HG03280 (cell line): ENCODE measurements around the gene CD300E.
"Not testable (repeated sequence)": the region's sequence is repeated elsewhere in the genome, so short reads cannot be mapped to it uniquely, and the experiment has no call there.

Experiments
- ATAC-seq: cut with Tn5 transposase; IDR thresholded peaks from one replicate; pipeline ENCODE4 v1.9.1; 2021; ENCODE audit warnings: mild to moderate bottlenecking, moderate library complexity; ENCODE audit not compliant: unreplicated experiment

Gene CD300E

DNA sequence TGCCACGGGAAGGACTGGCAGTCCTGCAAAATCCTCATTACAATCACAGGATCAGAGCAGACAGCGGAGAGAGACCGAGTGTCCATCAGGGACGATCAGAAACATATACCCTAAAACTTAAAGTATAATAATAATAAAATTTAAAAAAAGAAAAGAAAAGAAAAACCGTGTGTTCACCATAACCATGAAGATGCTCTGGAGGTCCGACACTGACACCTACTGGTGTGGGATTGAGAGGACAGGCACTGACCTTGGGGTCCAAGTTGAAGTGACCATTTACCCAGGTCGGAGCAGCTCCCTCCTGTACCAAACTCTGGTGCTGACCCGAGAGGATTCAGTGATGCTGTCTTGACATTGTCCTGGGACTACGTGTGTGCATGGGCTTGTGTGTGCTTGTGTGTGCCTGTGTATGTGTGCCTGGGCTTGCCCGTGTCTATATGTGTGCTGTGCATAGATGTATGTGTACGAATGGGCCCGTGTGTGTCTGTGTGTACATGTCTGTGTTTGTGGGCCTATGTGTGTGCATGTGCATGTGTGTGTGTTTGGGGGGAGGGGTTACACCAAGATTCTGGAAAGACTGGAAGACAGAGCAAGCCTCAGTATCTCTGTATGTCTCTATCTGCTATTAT lies 21.5 kb downstream of the CD300E start:
- no peak for ATAC-seq

DNA sequence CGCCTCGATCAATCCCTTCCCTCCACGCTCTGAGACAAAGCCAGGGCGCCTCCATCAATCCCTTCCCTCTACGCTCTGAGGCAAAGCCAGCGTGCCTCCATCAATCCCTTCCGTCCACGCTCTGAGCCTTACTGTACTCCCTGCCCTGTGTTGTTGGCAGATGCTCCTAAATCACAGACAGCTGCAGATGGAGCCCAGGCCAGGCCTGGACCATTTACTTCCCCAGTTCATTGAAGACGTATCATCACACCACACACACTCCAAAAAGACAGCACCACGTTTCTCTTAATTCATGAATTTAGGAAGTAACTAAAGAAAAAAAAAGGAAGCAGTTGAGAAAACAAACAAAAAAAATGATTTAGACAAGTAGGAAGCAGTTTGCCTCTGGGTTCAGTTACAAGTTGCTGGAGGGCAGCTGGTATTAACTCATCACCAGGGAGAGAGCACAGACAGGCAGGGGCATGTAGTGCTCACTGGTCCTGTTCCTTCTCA lies 24.0 kb downstream of the CD300E start:
- ATAC-seq, result no peak

DNA sequence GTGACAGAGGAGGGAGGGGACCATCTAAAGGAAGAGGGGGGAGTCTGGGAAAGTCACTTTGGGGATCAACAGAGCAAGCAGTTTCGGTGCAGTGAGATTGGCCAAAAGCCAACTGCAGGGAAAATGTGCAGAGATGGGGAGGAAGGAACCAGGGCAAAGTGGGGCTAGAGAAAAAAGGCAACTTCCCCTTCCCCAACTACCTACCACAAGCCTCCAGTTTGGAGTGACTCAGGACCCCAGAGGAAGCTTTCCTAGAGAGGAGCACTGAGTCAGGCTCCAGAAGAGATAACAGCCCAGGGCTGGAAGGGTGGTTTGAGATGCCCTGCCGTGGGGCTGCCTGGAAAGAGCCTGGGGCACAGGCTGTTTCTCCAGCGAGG lies 24.5 kb downstream of the CD300E start:
- ATAC-seq, result no peak

DNA sequence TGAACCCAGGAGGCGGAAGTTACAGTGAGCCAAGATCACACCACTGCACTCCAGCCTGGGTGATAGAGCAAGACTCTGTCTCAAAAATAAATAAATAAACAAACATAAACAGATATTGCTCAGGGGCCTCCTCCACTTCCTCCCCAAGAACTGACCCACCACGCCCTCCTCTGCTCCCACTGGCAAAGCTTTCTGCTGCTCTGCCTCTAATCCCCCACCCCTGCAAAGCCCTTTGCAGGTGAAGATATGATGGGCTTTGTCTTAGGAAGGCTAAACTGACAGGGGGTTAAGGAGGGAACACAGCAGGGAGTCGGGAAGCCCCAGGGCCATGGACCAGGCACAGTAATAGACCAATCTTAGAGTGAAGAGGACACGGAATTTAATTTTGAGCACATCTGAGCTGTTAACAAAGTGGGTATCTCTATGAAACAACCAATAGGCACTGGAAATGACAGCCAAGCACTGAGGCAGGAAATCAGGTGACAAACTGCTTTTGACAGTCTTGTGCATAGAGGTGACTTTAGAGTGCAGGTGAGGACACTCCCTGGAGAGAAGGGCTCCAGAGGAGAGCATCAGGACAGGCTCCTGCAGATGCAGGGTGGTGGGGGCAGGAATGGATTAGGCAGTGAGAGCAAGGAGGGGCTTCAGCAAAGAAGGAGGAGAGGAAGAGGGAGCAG lies 25.1 kb downstream of the CD300E start:
- no peak for ATAC-seq

DNA sequence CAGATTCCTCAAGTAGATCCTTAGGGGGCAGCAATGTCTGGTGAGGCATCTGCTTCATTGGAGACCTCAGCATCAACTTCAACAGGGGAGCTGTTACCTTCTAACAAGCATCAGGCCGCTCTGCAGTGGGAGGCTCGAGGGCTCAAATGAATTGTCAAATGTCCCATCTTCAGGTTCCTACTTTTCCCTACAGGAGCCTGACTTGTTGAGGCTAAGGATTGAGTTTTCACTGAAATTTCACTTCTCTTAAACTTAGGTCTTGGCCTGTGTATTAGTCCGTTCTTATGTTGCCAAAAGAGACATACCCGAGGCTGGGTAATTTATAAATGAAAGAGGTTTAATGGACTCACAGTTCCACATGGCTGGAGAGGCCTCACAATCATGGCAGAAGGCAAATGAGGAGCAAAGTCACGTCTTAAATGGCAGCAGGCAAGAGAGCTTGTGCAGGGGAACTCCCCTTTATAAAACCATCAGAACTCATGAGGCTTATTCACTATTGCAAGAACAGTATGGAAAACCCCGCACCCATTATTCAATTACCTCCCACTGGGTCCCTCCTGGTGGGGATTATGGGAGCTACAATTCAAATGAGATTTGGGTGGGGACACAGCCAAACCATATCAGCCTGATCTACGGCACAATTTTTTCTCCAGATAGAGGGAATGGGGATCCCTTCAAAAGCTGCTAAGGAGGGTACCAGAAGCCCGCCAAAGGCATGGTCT lies 26.3 kb downstream of the CD300E start:
- no peak for ATAC-seq

DNA sequence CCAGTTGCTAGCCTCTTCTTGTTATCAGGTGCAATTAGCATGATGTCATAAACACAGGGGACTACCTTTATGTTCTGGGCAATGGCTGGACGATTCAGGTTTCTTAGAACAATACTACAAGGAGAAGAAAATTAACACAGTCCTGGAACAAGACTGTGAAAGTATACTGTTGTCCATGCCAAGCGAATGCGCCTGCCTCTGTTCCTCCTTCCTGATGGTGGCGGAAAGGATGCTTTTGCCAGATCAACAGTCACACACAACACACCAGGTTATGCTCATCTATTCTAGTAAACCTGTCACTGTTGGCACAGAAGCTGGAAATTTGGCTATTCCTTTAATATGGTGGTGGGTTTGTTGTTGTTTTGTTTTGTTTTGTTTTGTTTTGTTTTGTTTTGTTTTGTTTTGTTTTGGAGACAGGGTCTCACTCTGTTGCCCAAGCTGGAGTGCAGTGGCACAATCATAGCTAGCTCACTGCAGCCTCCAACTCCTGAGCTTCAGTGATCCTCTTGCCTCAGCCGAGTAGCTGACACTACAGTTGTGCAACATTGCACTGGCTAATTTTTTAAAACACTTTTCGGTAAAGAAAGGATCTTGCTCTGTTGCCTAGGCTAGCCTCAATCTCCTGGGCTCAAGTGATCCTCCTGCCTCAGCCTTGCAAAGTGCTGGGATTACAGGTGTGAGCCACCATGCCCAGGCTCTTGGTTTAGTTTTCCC lies 28.3 kb downstream of the CD300E start:
- ATAC-seq, result no peak

DNA sequence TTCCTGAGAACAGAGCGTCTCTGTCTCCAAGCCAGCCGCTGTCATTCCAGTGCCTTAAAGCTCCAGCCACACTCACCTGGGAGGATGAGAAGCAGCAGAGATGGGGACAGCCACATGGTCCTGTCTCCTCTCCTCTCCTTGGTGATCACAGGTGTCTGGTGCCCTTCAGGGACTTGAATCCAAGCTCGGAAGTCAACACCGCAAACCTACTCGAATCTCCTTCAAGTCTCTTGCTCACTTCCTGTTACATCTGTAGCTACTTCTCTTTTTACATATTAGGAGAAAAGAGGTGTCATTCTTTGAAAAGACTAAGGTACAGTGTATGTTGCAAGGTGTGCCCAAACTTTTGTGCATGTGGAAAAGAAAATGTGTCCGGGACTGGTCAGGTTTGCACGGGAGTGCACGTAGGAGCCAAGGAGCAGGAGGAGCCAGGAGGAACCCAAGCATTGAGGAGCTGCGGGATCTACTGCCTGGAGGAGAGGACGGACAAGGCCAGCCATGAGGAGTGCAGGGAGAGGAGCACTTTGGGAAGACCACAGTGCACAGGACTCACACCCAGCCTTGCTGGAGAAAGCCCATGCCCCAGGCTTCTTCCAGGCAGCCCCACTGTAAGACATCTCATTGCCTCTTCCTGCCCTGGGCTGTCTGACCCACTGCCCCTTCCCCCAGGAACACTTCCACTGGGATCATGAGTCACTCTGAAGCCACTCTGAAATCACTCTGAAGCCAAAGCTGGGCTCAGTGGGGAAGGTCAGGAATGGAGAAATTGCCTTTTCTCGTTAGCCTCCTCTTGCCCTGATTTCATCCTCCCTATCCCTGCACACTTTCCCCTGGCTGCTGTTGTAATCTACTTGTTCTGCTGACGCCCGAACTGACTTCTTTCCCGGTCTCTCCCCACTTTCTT lies 31.2 kb downstream of the CD300E start, which contains the start of gene CD300LD:
Gene CD300LD (minus strand): TSS at position 197 of the 904 bp plus-strand sequence. CDS start 81 bp downstream, at position 116.
- no peak for ATAC-seq

DNA sequence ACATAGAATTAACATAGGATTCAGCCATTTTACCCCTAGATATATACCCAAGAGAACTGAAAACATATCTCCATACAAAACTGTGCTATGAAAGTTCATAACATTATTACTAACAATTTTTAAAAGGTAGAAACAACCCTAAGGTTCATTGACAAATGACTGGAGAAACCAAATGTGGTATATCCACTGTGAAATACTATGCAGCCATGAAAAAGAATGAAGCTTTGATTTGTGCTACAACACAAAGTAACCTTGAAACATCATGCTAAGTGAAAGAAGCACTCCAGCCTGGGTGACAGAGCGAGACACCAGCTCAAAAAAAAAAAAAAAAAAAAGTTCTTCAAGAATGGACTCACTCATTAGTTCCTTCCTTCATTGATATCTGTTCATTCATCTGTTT lies 32.0 kb downstream of the CD300E start:
- no peak for ATAC-seq

DNA sequence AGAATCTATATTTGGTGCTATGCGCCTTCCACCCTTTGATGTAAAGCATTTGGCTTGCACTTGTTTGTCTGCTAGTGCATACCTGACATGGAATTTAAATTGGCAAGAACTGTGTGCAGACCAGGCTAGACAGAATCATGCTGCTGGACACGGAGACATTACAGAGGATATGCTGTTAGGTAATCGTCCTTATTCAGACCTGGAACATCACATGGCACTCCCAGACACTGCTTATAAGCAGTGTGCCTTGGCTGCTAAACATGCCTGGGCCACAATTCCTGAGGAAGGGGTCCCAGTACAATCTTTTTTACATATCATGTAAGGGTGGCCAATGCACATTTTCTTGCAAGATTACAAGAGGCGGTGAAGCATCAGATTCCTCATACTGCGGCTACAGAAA lies 37.8 kb downstream of the CD300E start:
- ATAC-seq, result no peak

DNA sequence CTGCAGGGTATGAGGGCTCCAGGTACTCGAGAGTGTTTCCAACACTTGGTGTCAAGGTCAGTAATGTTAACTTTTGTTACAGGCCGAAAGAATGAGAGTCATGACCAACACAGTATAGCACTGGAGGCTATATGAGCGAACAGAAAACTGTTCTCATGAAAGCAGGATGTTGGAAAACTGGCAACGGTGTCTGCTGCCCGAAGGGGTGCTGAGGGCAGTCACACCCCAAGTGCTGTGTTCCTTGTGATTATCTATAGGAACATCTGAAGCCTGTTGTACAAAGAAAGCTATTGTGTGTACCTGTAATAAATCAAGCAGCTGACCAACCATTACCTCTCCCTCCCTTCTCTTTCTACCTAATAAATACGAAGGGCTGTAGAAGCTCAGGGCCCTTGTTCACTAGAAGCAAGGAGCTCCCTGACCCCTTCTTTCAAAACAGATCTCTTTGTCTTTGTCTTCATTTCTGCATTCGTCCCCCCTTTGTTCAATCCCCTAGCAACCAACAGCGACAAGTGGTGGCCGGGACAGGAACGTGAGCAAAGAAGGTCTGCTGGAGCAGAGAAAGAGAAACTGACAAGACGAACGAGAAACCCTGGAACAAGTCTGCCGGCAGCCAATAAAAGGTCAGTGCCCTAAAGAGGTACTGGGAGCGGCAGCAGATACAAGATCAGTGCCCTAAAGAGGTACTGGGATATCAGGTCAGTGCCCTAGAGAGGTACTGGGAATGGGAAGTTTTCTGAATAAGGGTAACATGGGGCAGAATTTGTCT lies 39.1 kb downstream of the CD300E start:
- no peak for ATAC-seq

DNA sequence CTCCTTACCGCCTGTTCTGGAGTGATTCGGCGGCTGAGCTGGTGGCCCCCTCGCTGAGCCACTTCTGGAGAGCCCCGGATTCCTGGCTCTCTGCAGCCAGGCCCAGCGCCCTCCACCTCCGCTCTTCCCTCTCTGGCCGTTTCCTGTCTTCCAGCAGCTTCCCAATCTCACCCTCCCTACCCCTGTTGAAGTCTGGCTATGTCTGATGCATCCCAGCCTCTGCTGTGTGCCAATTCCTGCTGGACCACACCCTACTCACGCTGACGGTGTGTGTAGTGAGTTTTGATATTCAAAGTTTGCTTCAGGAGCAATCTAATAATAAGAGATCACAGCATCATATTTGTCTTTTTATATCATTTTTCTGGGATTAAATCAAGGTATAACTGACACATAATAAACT lies 40.9 kb downstream of the CD300E start:
- ATAC-seq, result no peak

DNA sequence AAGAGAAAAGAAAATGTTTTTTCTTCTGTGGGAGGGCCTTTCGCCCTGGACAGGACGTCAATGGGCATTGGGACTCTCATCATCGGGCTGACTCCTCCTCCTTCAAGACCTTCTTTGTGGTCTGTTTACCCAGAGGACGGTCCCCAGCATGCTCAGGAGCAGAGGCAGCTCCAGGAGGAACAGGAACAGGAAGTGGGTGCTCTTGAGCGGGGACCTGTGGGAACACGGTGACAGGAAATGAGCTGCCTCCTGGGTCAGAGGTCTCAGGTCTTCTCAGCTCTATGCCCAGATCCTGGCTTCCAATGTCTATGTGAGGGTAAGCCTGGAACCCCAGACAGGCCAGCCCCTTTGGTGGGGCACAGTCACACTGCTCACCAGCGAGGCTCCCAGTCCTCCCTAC lies 43.6 kb downstream of the CD300E start:
- ATAC-seq, result no peak

DNA sequence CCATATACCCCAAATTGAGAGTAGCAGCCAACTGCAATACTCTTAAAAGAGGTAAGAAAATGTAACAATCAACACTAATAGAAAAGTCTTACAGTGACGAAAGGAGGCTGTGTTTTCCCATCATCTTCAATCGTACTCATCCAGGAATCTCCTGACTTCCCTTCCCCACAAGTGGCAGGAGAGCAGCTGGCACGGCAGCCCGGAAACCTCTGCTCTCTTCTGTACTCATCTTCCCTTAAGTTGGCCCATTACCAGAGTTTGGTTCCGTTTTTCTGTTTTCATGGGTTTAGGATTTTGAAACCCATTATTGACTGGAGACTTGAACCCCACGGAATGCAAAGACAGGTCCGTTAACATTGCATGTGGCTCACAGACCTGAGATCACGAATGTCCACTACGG lies 44.6 kb downstream of the CD300E start:
- no peak for ATAC-seq

DNA sequence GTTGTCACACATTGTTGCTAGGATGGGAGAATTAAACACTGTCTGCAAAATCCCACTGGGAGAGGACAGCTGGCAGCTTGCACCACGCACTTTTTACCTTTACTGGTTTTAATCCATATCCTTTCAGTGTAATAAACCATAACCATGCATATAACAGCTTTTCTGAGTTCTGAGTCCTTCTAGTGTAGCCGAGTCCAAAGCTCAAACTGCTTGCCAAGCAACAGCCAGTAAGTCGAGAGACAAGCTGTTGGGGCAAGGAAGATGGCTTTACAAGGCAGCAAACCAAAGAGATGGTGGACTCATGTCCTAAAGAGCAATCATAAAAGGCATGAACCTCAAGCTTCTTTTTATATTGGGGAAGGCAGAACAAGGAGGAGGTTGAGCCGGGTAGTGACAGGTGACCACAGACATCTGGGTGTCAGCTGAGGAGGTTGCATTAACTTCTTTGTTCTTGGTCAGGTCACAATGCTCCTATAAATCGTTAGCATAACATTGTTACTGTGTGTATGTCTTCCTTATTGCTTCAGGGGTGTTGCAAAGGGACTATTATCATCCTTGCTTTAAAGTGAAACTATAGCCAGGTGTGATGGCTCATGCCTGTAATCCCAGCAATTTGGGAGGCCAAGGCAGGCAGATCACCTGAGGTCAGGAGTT lies 48.9 kb downstream of the CD300E start:
- ATAC-seq, result no peak

DNA sequence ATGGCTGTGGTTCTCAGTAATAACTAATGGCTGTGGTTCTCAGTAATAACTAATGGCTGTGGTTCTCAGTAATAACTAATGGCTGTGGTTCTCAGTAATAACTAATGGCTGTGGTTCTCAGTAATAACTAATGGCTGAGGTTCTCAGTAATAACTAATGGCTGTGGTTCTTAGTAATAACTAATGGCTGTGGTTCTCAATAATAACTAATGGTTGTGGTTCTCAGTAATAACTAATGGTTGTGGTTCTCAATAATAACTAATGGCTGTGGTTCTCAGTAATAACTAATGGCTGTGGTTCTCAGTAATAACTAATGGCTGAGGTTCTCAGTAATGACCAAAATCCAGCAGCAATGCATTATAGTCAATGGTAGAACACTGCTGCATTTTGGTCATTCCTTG lies 49.9 kb downstream of the CD300E start:
- not testable (repeated sequence) for ATAC-seq

DNA sequence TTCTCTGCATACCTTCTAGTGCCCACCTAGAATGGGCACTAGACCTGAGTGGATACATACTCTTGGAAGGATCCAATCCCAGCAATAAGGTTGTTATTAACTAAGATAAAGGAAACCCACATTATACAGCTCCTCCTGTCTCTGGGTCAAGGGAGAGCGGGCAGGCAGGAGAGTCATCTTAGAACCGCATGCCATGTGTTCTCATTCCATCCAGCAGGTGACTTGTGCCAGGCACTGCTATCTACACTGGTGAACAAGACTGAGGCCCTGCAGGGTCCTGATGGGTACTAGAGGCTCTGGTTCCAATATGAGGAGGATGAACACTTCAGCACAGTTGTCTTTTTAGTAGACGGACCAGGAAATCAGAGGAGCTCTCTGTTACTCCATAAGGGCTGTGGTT lies 50.4 kb downstream of the CD300E start:
- no peak for ATAC-seq

DNA sequence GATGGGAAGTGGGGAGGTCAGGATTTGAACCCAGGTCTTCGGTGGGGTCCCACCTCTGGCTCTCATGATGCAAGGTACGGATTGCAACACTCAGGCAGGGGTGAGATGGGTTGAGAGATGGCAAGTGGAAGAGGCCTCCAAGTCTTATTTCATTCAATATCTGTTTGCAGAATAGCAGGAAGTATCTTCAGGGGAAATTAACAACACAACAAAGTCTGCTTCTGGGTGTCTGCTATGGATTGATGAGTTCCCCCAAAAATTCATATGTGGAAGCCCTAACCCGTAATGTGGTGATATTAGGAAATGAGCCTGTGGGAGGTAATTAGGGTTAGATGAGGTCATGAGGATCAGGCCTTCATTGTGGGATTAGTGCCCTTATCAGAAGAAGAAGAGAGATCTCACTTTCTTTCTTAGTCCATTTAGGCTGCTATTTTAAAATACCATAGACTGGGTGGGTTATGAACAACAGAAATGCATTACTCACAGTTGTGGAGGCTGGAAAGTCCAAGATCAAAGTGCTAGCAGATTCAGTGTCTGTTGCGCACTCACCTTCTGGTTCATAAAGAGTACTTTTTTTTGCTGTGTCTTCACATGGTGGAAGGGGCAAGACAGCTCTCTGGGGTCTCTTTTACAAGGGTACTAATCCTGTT lies 51.8 kb downstream of the CD300E start:
- ATAC-seq, result no peak
